ENCODE data around the gene RESF1.

DNA sequence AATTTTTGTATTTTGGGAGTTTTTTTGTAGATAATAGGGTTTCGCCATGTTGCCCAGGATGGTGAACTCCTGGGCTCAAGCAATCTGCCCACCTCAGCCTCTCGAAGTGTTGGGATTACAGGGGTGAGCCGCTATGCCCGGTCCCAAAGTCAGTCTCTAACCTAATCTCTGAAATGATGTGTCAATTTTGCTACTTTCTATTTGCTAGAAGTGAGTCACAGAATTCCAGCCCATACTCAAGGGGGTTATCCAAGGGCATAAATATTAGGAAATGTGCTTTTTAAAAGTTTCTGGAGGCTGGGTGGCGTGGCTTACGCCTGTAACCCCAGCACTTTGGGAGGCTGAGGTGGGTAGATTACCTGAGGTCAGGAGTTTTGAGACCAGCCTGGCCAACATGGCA lies 40.5 kb downstream of the RESF1 start:
- TF ChIP-seq, protein P1, sequence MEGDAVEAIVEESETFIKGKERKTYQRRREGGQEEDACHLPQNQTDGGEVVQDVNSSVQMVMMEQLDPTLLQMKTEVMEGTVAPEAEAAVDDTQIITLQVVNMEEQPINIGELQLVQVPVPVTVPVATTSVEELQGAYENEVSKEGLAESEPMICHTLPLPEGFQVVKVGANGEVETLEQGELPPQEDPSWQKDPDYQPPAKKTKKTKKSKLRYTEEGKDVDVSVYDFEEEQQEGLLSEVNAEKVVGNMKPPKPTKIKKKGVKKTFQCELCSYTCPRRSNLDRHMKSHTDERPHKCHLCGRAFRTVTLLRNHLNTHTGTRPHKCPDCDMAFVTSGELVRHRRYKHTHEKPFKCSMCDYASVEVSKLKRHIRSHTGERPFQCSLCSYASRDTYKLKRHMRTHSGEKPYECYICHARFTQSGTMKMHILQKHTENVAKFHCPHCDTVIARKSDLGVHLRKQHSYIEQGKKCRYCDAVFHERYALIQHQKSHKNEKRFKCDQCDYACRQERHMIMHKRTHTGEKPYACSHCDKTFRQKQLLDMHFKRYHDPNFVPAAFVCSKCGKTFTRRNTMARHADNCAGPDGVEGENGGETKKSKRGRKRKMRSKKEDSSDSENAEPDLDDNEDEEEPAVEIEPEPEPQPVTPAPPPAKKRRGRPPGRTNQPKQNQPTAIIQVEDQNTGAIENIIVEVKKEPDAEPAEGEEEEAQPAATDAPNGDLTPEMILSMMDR (IDR thresholded peaks at IDR 0.05): no peak
- no peak for TF ChIP-seq CREB1 (CRISPR knock-in tag; IDR thresholded peaks at IDR 0.05)
- TF ChIP-seq, protein P2, sequence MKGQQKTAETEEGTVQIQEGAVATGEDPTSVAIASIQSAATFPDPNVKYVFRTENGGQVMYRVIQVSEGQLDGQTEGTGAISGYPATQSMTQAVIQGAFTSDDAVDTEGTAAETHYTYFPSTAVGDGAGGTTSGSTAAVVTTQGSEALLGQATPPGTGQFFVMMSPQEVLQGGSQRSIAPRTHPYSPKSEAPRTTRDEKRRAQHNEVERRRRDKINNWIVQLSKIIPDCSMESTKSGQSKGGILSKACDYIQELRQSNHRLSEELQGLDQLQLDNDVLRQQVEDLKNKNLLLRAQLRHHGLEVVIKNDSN (CRISPR knock-in tag; IDR thresholded peaks at IDR 0.05): no peak
- TF ChIP-seq, protein P3, sequence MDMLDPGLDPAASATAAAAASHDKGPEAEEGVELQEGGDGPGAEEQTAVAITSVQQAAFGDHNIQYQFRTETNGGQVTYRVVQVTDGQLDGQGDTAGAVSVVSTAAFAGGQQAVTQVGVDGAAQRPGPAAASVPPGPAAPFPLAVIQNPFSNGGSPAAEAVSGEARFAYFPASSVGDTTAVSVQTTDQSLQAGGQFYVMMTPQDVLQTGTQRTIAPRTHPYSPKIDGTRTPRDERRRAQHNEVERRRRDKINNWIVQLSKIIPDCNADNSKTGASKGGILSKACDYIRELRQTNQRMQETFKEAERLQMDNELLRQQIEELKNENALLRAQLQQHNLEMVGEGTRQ (CRISPR knock-in tag; IDR thresholded peaks at IDR 0.05): no peak
- TF ChIP-seq ZNF317 (CRISPR knock-in tag; IDR thresholded peaks at IDR 0.05; ENCODE audit: borderline replicate concordance, low read depth): no peak
- no peak for TF ChIP-seq TCF7 (CRISPR knock-in tag; IDR thresholded peaks at IDR 0.05; ENCODE audit: low read depth)
- no peak for TF ChIP-seq ZNF138 (CRISPR knock-in tag; conservative IDR thresholded peaks at IDR 0.05)
- TF ChIP-seq ZNF121 (CRISPR knock-in tag; IDR thresholded peaks at IDR 0.05): no peak
